MM.1S (cell line): ENCODE results near the gene RAB27B.

Source experiments
- DNase-seq: peaks from one replicate; pipeline ENCODE4 v3.0.0-alpha.2; 2015
- H2AFZ ChIP-seq: fragments of 300-600 bp; sonication (generic); 2 replicates; pipeline ENCODE4 v1.6.0; 2016; ENCODE audit warnings: antibody characterized with exemption, low read length
- H3F3A ChIP-seq: fragments of 300-600 bp; sonication (generic); 2 replicates; pipeline ENCODE4 v1.6.1; 2016; ENCODE audit warnings: mild to moderate bottlenecking, antibody characterized with exemption, low read length, moderate library complexity, mixed read lengths; ENCODE audit not compliant: insufficient read depth
- H3K27ac ChIP-seq: fragments of 300-600 bp; sonication (generic); 2 replicates; pipeline ENCODE4 v1.5.1; 2016; ENCODE audit warnings: mild to moderate bottlenecking, low read length
- H3K27me3 ChIP-seq: fragments of 300-600 bp; sonication (generic); replicated peaks from 2 replicates; pipeline ENCODE4 v1.6.0; 2016; ENCODE audit warnings: low read length; ENCODE audit not compliant: insufficient read depth
- H3K36me3 ChIP-seq: fragments of 300-600 bp; sonication (generic); replicated peaks from 2 replicates; pipeline ENCODE4 v1.6.1; 2016; ENCODE audit warnings: mild to moderate bottlenecking, low read length, mixed read lengths; ENCODE audit not compliant: insufficient read depth
- H3K4me1 ChIP-seq: fragments of 300-600 bp; sonication (generic); 2 replicates; pipeline ENCODE4 v1.6.1; 2016; ENCODE audit warnings: low read length, mixed read lengths
- H3K4me2 ChIP-seq: fragments of 300-600 bp; sonication (generic); 2 replicates; pipeline ENCODE4 v1.6.0; 2016; ENCODE audit warnings: low read depth, low read length
- H3K4me3 ChIP-seq: fragments of 300-600 bp; sonication (generic); 2 replicates; pipeline ENCODE4 v1.5.1; 2016; ENCODE audit warnings: low read length, mixed read lengths
- H3K79me2 ChIP-seq: fragments of 300-600 bp; sonication (generic); 2 replicates; pipeline ENCODE4 v1.6.1; 2016; ENCODE audit warnings: mixed run types, low read length, mixed read lengths
- H3K9ac ChIP-seq: fragments of 300-600 bp; sonication (generic); 2 replicates; pipeline ENCODE4 v1.6.1; 2016; ENCODE audit warnings: low read length, mixed read lengths
- H3K9me2 ChIP-seq: fragments of 300-600 bp; sonication (generic); replicated peaks from 2 replicates; pipeline ENCODE4 v1.6.1; 2016; ENCODE audit warnings: mild to moderate bottlenecking, low read length, mixed read lengths; ENCODE audit not compliant: insufficient read depth
- H3K9me3 ChIP-seq: fragments of 300-600 bp; sonication (generic); replicated peaks from 2 replicates; pipeline ENCODE4 v1.6.1; 2016; ENCODE audit warnings: mild to moderate bottlenecking, low read length, mixed read lengths; ENCODE audit not compliant: insufficient read depth
- H4K20me1 ChIP-seq: fragments of 300-600 bp; sonication (generic); 2 replicates; pipeline ENCODE4 v1.6.1; 2016; ENCODE audit warnings: mild to moderate bottlenecking, low read length, moderate library complexity, mixed read lengths; ENCODE audit not compliant: insufficient read depth
- EZH2 ChIP-seq: fragments of 300-600 bp; sonication (generic); optimal IDR thresholded peaks from 2 replicates; pipeline ENCODE3; 2017; ENCODE audit warnings: low read depth, mild to moderate bottlenecking, antibody characterized with exemption, low read length, mixed read lengths
- EZH2phosphoT487 ChIP-seq: fragments of 300-600 bp; sonication (generic); IDR thresholded peaks from 2 replicates; pipeline ENCODE4 v1.6.1; 2018; ENCODE audit warnings: antibody characterized with exemption, low read length
- TF ChIP-seq, protein P1 (sequence below): fragments of 300-600 bp; sonication (generic); IDR thresholded peaks from 2 replicates; pipeline ENCODE4 v1.5.1; 2016; ENCODE audit warnings: antibody characterized with exemption, low read length, mixed read lengths

RAB27B gene

DNA sequence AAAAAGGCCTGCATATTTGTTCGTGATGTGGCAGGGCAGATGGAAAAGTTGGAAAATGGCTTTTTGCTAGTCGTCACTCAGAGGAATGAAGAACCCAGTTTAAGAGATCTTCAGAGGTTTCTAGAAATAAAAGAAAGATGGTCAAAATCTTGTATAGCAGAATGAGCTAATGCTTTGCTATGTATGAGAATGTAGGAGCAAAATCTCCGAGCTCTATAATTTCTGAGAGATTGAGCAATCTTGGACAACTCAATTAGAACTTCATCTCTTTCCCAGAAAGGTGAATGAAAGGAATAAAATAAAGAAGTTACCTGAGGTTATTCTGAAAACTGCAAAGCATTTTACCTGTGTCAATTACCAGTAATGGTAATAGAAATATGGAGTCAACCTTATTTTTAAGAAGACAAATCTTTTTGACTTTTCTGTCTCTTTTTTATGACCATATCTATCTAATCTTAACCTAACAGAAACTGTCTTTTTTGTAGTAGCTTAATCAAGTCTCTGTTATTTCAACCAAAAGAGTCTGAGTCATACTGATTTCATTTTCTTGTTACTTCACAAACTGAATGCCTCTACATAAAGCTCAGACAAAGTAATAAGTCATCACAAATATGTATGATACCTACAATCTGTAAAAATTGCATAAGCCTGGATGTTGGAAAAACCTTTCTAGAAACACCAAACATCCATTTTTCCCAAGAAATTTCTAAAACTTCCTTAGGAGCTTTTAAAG is 98.5 kb downstream of the RAB27B start:
- Histone ChIP-seq H3K9ac (no peak overlapping the region), H2AFZ (no peak overlapping the region), H3K9me2 (no peaks in the 10 kb centered on the region), H3F3A (no peaks in the 10 kb centered on the region), H3K4me2 (no peak overlapping the region), H3K4me3 (no peak overlapping the region), H3K36me3 (no peaks in the 10 kb centered on the region), H3K9me3 (no peaks in the 10 kb centered on the region), H3K4me1 (no peaks in the 10 kb centered on the region), H3K27me3 (no peaks in the 10 kb centered on the region), H3K27ac (no peak overlapping the region), H3K79me2 (no peaks in the 10 kb centered on the region), H4K20me1 (no peaks in the 10 kb centered on the region)
- DNase-seq = no peak
- TF ChIP-seq EZH2 = no peak
- TF ChIP-seq, protein P1, sequence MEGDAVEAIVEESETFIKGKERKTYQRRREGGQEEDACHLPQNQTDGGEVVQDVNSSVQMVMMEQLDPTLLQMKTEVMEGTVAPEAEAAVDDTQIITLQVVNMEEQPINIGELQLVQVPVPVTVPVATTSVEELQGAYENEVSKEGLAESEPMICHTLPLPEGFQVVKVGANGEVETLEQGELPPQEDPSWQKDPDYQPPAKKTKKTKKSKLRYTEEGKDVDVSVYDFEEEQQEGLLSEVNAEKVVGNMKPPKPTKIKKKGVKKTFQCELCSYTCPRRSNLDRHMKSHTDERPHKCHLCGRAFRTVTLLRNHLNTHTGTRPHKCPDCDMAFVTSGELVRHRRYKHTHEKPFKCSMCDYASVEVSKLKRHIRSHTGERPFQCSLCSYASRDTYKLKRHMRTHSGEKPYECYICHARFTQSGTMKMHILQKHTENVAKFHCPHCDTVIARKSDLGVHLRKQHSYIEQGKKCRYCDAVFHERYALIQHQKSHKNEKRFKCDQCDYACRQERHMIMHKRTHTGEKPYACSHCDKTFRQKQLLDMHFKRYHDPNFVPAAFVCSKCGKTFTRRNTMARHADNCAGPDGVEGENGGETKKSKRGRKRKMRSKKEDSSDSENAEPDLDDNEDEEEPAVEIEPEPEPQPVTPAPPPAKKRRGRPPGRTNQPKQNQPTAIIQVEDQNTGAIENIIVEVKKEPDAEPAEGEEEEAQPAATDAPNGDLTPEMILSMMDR = no peak
- TF ChIP-seq EZH2phosphoT487 = no peak

DNA sequence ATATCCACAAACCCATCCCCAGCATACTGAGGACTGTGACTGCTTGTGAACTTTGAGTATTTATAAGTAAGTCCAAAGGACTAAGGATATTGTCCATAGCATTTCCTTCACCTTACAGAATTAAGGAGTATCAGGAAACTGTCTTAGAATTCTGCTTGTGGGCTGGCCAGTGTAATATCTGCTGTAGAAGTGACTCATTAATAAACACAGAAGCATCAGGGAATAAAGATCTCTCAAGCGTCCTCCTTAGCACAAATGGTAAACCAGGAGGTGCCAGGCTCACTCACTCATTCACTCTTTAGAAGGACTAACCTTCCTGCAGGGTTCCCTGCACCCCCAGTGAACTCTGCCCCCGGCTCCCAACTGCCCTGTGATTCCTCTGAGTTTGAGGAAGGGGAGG is 100.0 kb downstream of the RAB27B start:
- Histone ChIP-seq H3K79me2 (no peaks in the 10 kb centered on the region), H3K4me2 (no peak overlapping the region), H3K27ac (no peak overlapping the region), H3K27me3 (no peaks in the 10 kb centered on the region), H3K4me3 (no peak overlapping the region), H3K9ac (no peak overlapping the region), H3K9me3 (no peaks in the 10 kb centered on the region), H4K20me1 (no peaks in the 10 kb centered on the region), H3K4me1 (no peaks in the 10 kb centered on the region), H3K36me3 (no peaks in the 10 kb centered on the region), H3F3A (no peaks in the 10 kb centered on the region), H3K9me2 (no peaks in the 10 kb centered on the region), H2AFZ (no peak overlapping the region)
- TF ChIP-seq, protein P1 = no peak
- TF ChIP-seq EZH2 (no peak), EZH2phosphoT487 (no peak)
- DNase-seq = no peak

DNA sequence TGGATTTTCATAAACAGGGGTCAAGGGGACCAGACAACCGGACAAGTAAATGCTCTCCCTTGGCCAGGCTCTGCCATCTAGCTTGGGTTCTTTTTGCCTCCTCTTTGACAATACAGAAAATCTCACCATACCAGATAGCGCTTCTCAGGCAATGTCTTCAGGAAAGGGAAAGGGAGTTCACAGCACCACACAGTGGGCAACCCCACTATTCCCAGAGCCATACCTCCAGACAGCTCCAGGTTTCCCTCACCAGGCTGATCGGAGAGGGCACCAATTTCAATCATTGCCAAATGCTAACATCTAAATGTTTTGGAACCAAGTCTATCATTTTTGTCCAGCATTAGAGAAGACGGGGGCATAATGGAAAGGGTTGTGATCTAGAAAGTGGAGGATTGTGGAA is 102.9 kb downstream of the RAB27B start:
- TF ChIP-seq, protein P1 = no peak
- TF ChIP-seq EZH2phosphoT487 = no peak
- TF ChIP-seq EZH2 = no peak
- H3K9me2 ChIP-seq = no peaks in the 10 kb centered on the region
- no peaks in the 10 kb centered on the region for H3K79me2 ChIP-seq

More for the DNA sequence above, 102.9 kb downstream of the RAB27B start:
- Histone ChIP-seq H3K4me3 (no peak overlapping the region), H3K4me1 (no peaks in the 10 kb centered on the region), H2AFZ (no peak overlapping the region), H3K9me3 (no peaks in the 10 kb centered on the region), H3K4me2 (no peak overlapping the region), H3K27ac (no peak overlapping the region), H3F3A (no peaks in the 10 kb centered on the region), H3K36me3 (no peaks in the 10 kb centered on the region), H3K27me3 (no peaks in the 10 kb centered on the region), H4K20me1 (no peaks in the 10 kb centered on the region), H3K9ac (no peak overlapping the region)
- no peak for DNase-seq
